ENCODE results near the gene RABEPK. TPM values are rescaled to one million over a fixed set of nuclear protein-coding genes. Genes with fewer than 3 reads are reported as not detected.
A peak's percentile ranks its signal among the peaks of the same experiment; 100 is the strongest.

Gene RABEPK
- total and polyA plus RNA-seq, 12 donors: 6.5 to 24.3 (median 10.2) TPM

DNA sequence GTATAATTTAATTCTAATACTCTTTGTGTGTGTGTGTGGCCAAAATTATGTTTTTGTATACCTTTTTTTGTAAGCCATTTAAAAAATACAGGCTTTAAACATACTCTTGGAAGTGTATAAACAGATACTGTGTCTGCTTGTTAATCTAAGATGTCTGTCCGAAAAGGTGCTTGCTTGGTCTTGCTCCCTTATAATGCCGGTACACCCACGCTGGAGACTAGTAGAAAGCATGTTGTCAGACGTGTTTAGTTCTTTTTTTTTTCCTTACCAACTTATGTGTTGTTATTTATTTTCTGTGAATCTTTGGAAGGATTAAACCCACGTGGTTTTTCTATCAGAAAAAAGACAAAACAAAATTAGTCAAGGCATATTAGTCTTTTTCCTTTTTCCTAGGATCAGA, 70.7 kb downstream of the RABEPK start:
- intact Hi-C loops (cut with DNase I): no loop called here
- ATAC-seq: no peak
- H3K9me3 ChIP-seq: no peaks in the 10 kb centered on the region

DNA sequence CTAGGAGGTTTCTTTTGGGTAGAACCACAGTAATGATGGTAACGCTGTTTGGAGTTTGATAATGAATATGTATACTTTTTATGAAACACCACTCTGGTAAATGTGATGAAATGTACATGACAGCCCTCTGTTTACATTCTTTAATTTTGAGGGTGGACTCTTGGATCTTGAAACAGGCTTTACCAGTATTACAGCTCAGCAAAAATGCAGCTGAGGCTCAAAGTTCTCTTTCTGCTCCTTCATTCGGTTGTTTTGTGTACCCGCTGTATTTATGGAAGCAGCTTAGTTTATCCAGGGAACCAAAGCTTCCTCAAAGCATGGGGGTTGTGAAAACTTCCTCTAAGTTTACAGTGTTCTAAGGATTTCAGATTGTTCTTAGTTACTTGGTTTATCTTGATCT, 72.4 kb downstream of the RABEPK start:
- ATAC-seq (peak in 3 of 8 donors; percentile 31 to 49 (median 46)), DNase-seq (no peak)

More for the DNA sequence above, 70.7 kb downstream of the RABEPK start:
- Histone ChIP-seq H3K4me1 (peaks cover 0 to 40% (median 23%) of the 10 kb centered on the region in 9 donors), H3K36me3 (peaks cover 0 to 42% (median 0%) of the 10 kb centered on the region in 9 donors), H3K4me3 (no peak overlapping the region), H3K27me3 (no peaks in the 10 kb centered on the region), H3K27ac (no peak overlapping the region)
- no peak for DNase-seq
- whole genome bisulfite sequencing, 2 donors: 78 to 82% methylated on average over 5 of the region's 5 CpGs
- TF ChIP-seq, protein P1, sequence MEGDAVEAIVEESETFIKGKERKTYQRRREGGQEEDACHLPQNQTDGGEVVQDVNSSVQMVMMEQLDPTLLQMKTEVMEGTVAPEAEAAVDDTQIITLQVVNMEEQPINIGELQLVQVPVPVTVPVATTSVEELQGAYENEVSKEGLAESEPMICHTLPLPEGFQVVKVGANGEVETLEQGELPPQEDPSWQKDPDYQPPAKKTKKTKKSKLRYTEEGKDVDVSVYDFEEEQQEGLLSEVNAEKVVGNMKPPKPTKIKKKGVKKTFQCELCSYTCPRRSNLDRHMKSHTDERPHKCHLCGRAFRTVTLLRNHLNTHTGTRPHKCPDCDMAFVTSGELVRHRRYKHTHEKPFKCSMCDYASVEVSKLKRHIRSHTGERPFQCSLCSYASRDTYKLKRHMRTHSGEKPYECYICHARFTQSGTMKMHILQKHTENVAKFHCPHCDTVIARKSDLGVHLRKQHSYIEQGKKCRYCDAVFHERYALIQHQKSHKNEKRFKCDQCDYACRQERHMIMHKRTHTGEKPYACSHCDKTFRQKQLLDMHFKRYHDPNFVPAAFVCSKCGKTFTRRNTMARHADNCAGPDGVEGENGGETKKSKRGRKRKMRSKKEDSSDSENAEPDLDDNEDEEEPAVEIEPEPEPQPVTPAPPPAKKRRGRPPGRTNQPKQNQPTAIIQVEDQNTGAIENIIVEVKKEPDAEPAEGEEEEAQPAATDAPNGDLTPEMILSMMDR (IDR thresholded peaks at IDR 0.05): no peak

GRCh38 chr9:125276771-125277170, 76.4 kb downstream of the RABEPK start:
- 95 to 97% methylated on average over 4 of the region's 4 CpGs for WGBS, 2 donors
- intact Hi-C loops (cut with DNase I): no loop called here

More for the DNA sequence above, 72.4 kb downstream of the RABEPK start:
- H3K4me1 ChIP-seq: peaks cover 0 to 48% (median 28%) of the 10 kb centered on the region in 9 donors
- no peak overlapping the region for H3K4me3 ChIP-seq
- peak overlapping the region in 1 of 10 donors; percentile 39 for H3K27ac ChIP-seq
- WGBS, 2 donors: 69 to 85% methylated on average over 3 of the region's 3 CpGs
- peaks cover 0 to 26% (median 0%) of the 10 kb centered on the region in 9 donors for H3K36me3 ChIP-seq
- TF ChIP-seq, protein P1 (IDR thresholded peaks at IDR 0.05): no peak
- no peaks in the 10 kb centered on the region for H3K9me3 ChIP-seq
- no peaks in the 10 kb centered on the region for H3K27me3 ChIP-seq
- intact Hi-C loops (cut with DNase I): no loop called here

DNA sequence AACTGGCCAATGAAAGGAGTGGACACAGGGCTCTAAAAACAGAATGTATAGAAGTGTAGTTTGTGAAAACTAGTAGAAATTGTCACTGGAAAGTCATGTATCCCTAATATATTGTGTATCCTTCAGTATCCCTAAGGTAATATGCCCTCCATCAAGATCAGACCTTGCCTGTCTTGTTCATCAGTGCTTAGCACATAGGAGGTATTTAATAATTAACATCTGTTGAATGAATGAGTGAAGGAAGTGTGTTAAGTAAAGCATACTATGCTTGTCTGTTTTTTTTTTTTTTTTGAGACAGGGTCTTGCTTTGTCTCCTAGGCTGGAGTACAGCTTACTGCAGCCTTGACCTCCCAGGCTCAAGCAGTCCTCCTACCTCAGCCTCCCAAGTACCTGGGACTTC, 77.1 kb downstream of the RABEPK start:
- Histone ChIP-seq H3K36me3 (peaks cover 0 to 10% (median 0%) of the 10 kb centered on the region in 9 donors), H3K4me3 (no peak overlapping the region), H3K9me3 (no peaks in the 10 kb centered on the region), H3K4me1 (peaks cover 0 to 26% (median 11%) of the 10 kb centered on the region in 9 donors), H3K27me3 (no peaks in the 10 kb centered on the region), H3K27ac (no peak overlapping the region)
- no peak for ATAC-seq
- intact Hi-C loops (cut with DNase I): no loop called here
- TF ChIP-seq, protein P1 (IDR thresholded peaks at IDR 0.05): no peak
- DNase-seq: no peak

More at GRCh38 chr9:125276771-125277170, 76.4 kb downstream of the RABEPK start:
- Histone ChIP-seq H3K27ac (no peak overlapping the region), H3K4me3 (no peak overlapping the region), H3K36me3 (peaks cover 0 to 16% (median 0%) of the 10 kb centered on the region in 9 donors), H3K4me1 (peaks cover 0 to 30% (median 11%) of the 10 kb centered on the region in 9 donors), H3K9me3 (no peaks in the 10 kb centered on the region), H3K27me3 (no peaks in the 10 kb centered on the region)
- TF ChIP-seq, protein P1 (IDR thresholded peaks at IDR 0.05): no peak
- ATAC-seq: no peak
- DNase-seq: no peak
